Ramos (cell line): Measurements from ENCODE around the gene METTL16.
"Not testable (repeated sequence)": the region's sequence is repeated elsewhere in the genome, so short reads cannot be mapped to it uniquely, and the experiment has no call there.

Source experiments
- in situ Hi-C: fragments of 300-500 bp; cut with MboI; formaldehyde crosslinking; loops from one replicate; pipeline ENCODE4 v1.14.3; 2022; ENCODE audit warnings: low sequenced_read_pairs; ENCODE audit not compliant: unreplicated experiment

The METTL16 gene

GRCh38 chr17:2503627-2504026 is 8.1 kb downstream of the METTL16 start:
- in situ Hi-C loops: no loop called here

GRCh38 chr17:2502871-2503580 is 8.7 kb downstream of the METTL16 start:
- in situ Hi-C loops: no loop called here

- in situ Hi-C loops: no loop called here
Observed at GRCh38 chr17:2500446-2500845, 11.2 kb downstream of the METTL16 start.

GRCh38 chr17:2489286-2489685 is 22.4 kb downstream of the METTL16 start:
- in situ Hi-C loops: not testable (repeated sequence)

GRCh38 chr17:2487306-2487705 is 24.4 kb downstream of the METTL16 start:
- in situ Hi-C loops: no loop called here

- in situ Hi-C loops: not testable (repeated sequence)
Observed at GRCh38 chr17:2486709-2487108, 25.0 kb downstream of the METTL16 start.

- in situ Hi-C loops: no loop called here
Observed at GRCh38 chr17:2485970-2486369, 25.7 kb downstream of the METTL16 start.

GRCh38 chr17:2485543-2485942 is 26.1 kb downstream of the METTL16 start:
- in situ Hi-C loops: no loop called here

GRCh38 chr17:2484876-2485275 is 26.8 kb downstream of the METTL16 start:
- in situ Hi-C loops: no loop called here

GRCh38 chr17:2483084-2483483 is 28.6 kb downstream of the METTL16 start:
- in situ Hi-C loops: no loop called here

- in situ Hi-C loops: no loop called here
Observed at GRCh38 chr17:2482218-2482617, 29.5 kb downstream of the METTL16 start.

GRCh38 chr17:2481760-2482159 is 29.9 kb downstream of the METTL16 start:
- in situ Hi-C loops: no loop called here

GRCh38 chr17:2478458-2478857 is 33.2 kb downstream of the METTL16 start:
- in situ Hi-C loops: no loop called here

GRCh38 chr17:2475056-2475455 is 36.6 kb downstream of the METTL16 start:
- in situ Hi-C loops: no loop called here

- in situ Hi-C loops: no loop called here
Observed at GRCh38 chr17:2474371-2474770, 37.3 kb downstream of the METTL16 start.

- in situ Hi-C loops: no loop called here
Observed at GRCh38 chr17:2468270-2468669, 43.4 kb downstream of the METTL16 start.

GRCh38 chr17:2466931-2467330 is 44.8 kb downstream of the METTL16 start:
- in situ Hi-C loops: no loop called here

GRCh38 chr17:2462481-2462880 is 49.2 kb downstream of the METTL16 start:
- in situ Hi-C loops: no loop called here

GRCh38 chr17:2459917-2460271 is 51.8 kb downstream of the METTL16 start:
- in situ Hi-C loops: no loop called here

- in situ Hi-C loops: no loop called here
Observed at GRCh38 chr17:2457913-2458312, 53.8 kb downstream of the METTL16 start.

- in situ Hi-C loops: no loop called here
Observed at GRCh38 chr17:2456475-2456874, 55.2 kb downstream of the METTL16 start.

GRCh38 chr17:2455956-2456355 is 55.7 kb downstream of the METTL16 start:
- in situ Hi-C loops: no loop called here

- in situ Hi-C loops: no loop called here
Observed at GRCh38 chr17:2453866-2454265, 57.8 kb downstream of the METTL16 start.
